HEK293 (cell line): ENCODE results near the gene SPATA1.

Experiments
- CTCF ChIA-PET: fragments of 350-600 bp; formaldehyde crosslinking; extraction: SDS; loops from one replicate; lab custom pipeline; 2021; ENCODE audit warnings: antibody characterized with exemption; lab: Yijun Ruan, JAX
- POLR2A ChIA-PET: fragments of 300-600 bp; formaldehyde crosslinking; extraction: SDS; loops from one replicate; lab custom pipeline; 2020; ENCODE audit warnings: antibody characterized with exemption, inconsistent platforms; lab: Yijun Ruan, JAX
- H3K27ac ChIP-seq: fragments of 200-500 bp; sonication (Bioruptor generic); 2 replicates; pipeline ENCODE4 v1.5.1; 2014; ENCODE audit warnings: low read depth, low read length, control low read depth, inconsistent platforms; ENCODE audit errors: extremely low read depth
- H3K36me3 ChIP-seq, 2 experiments: fragments of 200-500 bp in 1 of 2; sonication (Bioruptor generic) in 1 of 2; 1 replicate in 1 of 2; 2 replicates in 1 of 2; pipeline ENCODE4 v1.5.1; 2014 to 2017; ENCODE audit warnings: inconsistent platforms in 2 of 2, low read length in 2 of 2; ENCODE audit not compliant: control insufficient read depth in 2 of 2, insufficient read depth in 1 of 2
- H3K4me1 ChIP-seq: fragments of 200-500 bp; sonication (Bioruptor generic); 2 replicates; pipeline ENCODE4 v1.5.1; 2014; ENCODE audit warnings: mild to moderate bottlenecking, low read length, inconsistent platforms; ENCODE audit not compliant: control insufficient read depth, insufficient read depth
- H3K4me3 ChIP-seq: 2 replicates; pipeline ENCODE4 v1.5.1; 2011; ENCODE audit warnings: low read depth, mild to moderate bottlenecking, control low read depth, low read length, moderate library complexity
- H3K9me3 ChIP-seq: fragments of 200-500 bp; sonication (Bioruptor generic); 2 replicates; pipeline ENCODE4 v1.5.1; 2014; ENCODE audit warnings: low read depth, low read length, inconsistent platforms; ENCODE audit not compliant: control insufficient read depth, insufficient read depth
- GLIS1 ChIP-seq: fragments of 450-650 bp; formaldehyde crosslinking; IDR thresholded peaks from 2 replicates; pipeline ENCODE4 v1.5.1; 2016; ENCODE audit warnings: missing biosample characterization, missing genetic modification characterization
- HOXD13 ChIP-seq: sonication (generic); formaldehyde crosslinking; IDR thresholded peaks from 2 replicates; pipeline ENCODE4 v1.8.0; 2022; ENCODE audit warnings: missing genetic modification reagents, borderline replicate concordance
- PRDM1 ChIP-seq: fragments of 450-650 bp; formaldehyde crosslinking; IDR thresholded peaks from 2 replicates; pipeline ENCODE4; 2016; ENCODE audit warnings: missing biosample characterization, missing genetic modification characterization
- RBAK ChIP-seq: fragments of 450-650 bp; formaldehyde crosslinking; IDR thresholded peaks from 2 replicates; pipeline ENCODE4 v1.5.1; 2016; ENCODE audit warnings: missing biosample characterization, missing genetic modification characterization
- SCRT2 ChIP-seq: fragments of 450-650 bp; formaldehyde crosslinking; IDR thresholded peaks from 2 replicates; pipeline ENCODE4 v1.5.1; 2016; ENCODE audit warnings: missing biosample characterization, missing genetic modification characterization
- ZBTB17 ChIP-seq: fragments of 450-650 bp; formaldehyde crosslinking; IDR thresholded peaks from 2 replicates; pipeline ENCODE4 v1.5.1; 2016; ENCODE audit warnings: missing biosample characterization, missing genetic modification characterization
- ZNF521 ChIP-seq: fragments of 450-650 bp; formaldehyde crosslinking; IDR thresholded peaks from 2 replicates; pipeline ENCODE4 v1.5.1; 2017; ENCODE audit warnings: missing biosample characterization, mild to moderate bottlenecking, missing genetic modification characterization
- ZNF654 ChIP-seq: fragments of 450-650 bp; formaldehyde crosslinking; IDR thresholded peaks from 2 replicates; pipeline ENCODE4 v1.5.1; 2016; ENCODE audit warnings: low read depth, missing biosample characterization, missing genetic modification characterization
- TF ChIP-seq, protein P1 (sequence below): fragments of 450-650 bp; formaldehyde crosslinking; IDR thresholded peaks from 2 replicates; pipeline ENCODE4 v1.5.1; 2017; ENCODE audit warnings: missing biosample characterization, missing genetic modification characterization
- TF ChIP-seq, protein P2 (sequence below): fragments of 450-650 bp; formaldehyde crosslinking; IDR thresholded peaks from 2 replicates; pipeline ENCODE4 v1.5.1; 2016; ENCODE audit warnings: missing biosample characterization, missing genetic modification characterization
- TF ChIP-seq, protein P3 (sequence below): fragments of 450-650 bp; formaldehyde crosslinking; IDR thresholded peaks from 2 replicates; pipeline ENCODE4 v1.5.1; 2016; ENCODE audit warnings: missing biosample characterization, missing genetic modification characterization
- TF ChIP-seq, protein P4 (sequence below): fragments of 450-650 bp; formaldehyde crosslinking; IDR thresholded peaks from 2 replicates; pipeline ENCODE4 v1.5.1; 2016; ENCODE audit warnings: missing biosample characterization, missing genetic modification characterization
- TF ChIP-seq, protein P5 (sequence below): fragments of 450-650 bp; formaldehyde crosslinking; IDR thresholded peaks from 2 replicates; pipeline ENCODE4 v1.5.1; 2016; ENCODE audit warnings: missing biosample characterization, missing genetic modification characterization
- TF ChIP-seq, protein P6 (sequence below): fragments of 450-650 bp; formaldehyde crosslinking; IDR thresholded peaks from 2 replicates; pipeline ENCODE4 v1.5.1; 2016; ENCODE audit warnings: missing biosample characterization, missing genetic modification characterization, low read depth

Gene SPATA1

DNA sequence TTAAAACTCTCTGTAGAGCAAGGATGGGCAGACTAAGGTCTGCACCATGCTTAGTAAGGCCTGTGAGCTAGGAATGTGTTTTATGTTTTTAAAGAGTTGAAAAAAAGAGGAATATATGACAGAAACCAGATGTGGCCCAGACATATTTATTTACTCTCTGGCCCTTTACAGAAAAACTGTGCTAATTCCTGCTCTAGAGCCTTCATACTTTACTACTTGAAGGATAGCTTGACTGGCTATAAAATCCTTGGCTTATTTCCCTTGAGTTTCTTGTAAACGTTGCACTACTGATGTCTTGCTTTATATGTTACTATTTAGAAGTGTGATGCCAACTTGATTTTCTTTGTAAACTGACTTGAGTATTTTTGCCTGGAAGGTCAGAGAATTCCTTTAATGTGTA is 34.6 kb downstream of the SPATA1 start:
- Histone ChIP-seq H3K9me3 (no peaks in the 10 kb centered on the region), H3K27ac (no peak overlapping the region), H3K4me3 (no peak overlapping the region), H3K4me1 (no peaks in the 10 kb centered on the region), H3K36me3 (peaks cover 0 to 3% of the 10 kb centered on the region in 2 experiments; a peak in 1 of 3 replicates)
- TF ChIP-seq ZNF521 (tag by site-specific recombination) = no peak
- TF ChIP-seq, protein P1, sequence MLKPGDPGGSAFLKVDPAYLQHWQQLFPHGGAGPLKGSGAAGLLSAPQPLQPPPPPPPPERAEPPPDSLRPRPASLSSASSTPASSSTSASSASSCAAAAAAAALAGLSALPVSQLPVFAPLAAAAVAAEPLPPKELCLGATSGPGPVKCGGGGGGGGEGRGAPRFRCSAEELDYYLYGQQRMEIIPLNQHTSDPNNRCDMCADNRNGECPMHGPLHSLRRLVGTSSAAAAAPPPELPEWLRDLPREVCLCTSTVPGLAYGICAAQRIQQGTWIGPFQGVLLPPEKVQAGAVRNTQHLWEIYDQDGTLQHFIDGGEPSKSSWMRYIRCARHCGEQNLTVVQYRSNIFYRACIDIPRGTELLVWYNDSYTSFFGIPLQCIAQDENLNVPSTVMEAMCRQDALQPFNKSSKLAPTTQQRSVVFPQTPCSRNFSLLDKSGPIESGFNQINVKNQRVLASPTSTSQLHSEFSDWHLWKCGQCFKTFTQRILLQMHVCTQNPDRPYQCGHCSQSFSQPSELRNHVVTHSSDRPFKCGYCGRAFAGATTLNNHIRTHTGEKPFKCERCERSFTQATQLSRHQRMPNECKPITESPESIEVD = peak; percentile 25; the same call in 1 of the 2 replicates
- TF ChIP-seq PRDM1 (tag by site-specific recombination) = no peak
- TF ChIP-seq GLIS1 = no peak
- POLR2A ChIA-PET = no interaction called here
- CTCF ChIA-PET = interaction anchor here (0.6 to 1.6 kb wide), 2 partner anchors 395 to 479 kb away, joined by 3 read pairs; no protein-coding TSS in a partner anchor

DNA sequence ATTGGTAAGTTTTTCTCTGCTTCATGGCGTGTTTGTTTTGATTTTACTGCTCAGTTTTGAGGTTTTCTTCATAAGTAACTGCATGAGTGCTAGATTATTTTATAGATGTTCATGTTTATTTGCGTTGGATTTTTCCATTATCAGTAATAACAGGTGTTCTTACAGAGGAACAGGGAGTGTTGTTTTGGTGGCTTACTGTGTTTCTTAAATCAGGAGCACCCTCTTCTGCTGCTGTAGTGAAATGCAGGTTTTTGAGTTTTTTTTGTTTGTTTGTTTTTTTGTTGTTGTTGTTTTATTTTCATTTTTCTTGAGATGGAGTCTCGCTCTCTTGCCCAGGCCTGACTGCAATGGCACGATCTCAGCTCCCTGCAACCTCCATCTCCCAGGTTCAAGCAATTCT is 35.5 kb downstream of the SPATA1 start:
- TF ChIP-seq, protein P2, sequence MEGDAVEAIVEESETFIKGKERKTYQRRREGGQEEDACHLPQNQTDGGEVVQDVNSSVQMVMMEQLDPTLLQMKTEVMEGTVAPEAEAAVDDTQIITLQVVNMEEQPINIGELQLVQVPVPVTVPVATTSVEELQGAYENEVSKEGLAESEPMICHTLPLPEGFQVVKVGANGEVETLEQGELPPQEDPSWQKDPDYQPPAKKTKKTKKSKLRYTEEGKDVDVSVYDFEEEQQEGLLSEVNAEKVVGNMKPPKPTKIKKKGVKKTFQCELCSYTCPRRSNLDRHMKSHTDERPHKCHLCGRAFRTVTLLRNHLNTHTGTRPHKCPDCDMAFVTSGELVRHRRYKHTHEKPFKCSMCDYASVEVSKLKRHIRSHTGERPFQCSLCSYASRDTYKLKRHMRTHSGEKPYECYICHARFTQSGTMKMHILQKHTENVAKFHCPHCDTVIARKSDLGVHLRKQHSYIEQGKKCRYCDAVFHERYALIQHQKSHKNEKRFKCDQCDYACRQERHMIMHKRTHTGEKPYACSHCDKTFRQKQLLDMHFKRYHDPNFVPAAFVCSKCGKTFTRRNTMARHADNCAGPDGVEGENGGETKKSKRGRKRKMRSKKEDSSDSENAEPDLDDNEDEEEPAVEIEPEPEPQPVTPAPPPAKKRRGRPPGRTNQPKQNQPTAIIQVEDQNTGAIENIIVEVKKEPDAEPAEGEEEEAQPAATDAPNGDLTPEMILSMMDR (tag by site-specific recombination) = peak; percentile 77
- TF ChIP-seq, protein P3, sequence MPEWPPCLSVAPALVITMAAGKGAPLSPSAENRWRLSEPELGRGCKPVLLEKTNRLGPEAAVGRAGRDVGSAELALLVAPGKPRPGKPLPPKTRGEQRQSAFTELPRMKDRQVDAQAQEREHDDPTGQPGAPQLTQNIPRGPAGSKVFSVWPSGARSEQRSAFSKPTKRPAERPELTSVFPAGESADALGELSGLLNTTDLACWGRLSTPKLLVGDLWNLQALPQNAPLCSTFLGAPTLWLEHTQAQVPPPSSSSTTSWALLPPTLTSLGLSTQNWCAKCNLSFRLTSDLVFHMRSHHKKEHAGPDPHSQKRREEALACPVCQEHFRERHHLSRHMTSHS = no peak
- TF ChIP-seq, protein P4, sequence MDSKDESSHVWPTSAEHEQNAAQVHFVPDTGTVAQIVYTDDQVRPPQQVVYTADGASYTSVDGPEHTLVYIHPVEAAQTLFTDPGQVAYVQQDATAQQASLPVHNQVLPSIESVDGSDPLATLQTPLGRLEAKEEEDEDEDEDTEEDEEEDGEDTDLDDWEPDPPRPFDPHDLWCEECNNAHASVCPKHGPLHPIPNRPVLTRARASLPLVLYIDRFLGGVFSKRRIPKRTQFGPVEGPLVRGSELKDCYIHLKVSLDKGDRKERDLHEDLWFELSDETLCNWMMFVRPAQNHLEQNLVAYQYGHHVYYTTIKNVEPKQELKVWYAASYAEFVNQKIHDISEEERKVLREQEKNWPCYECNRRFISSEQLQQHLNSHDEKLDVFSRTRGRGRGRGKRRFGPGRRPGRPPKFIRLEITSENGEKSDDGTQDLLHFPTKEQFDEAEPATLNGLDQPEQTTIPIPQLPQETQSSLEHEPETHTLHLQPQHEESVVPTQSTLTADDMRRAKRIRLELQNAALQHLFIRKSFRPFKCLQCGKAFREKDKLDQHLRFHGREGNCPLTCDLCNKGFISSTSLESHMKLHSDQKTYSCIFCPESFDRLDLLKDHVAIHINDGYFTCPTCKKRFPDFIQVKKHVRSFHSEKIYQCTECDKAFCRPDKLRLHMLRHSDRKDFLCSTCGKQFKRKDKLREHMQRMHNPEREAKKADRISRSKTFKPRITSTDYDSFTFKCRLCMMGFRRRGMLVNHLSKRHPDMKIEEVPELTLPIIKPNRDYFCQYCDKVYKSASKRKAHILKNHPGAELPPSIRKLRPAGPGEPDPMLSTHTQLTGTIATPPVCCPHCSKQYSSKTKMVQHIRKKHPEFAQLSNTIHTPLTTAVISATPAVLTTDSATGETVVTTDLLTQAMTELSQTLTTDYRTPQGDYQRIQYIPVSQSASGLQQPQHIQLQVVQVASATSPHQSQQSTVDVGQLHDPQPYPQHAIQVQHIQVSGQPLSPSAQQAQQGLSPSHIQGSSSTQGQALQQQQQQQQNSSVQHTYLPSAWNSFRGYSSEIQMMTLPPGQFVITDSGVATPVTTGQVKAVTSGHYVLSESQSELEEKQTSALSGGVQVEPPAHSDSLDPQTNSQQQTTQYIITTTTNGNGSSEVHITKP (tag by site-specific recombination) = peak; percentile 59
- no peak for TF ChIP-seq HOXD13
- TF ChIP-seq ZNF654 (tag by site-specific recombination) = peak; percentile 58
- TF ChIP-seq, protein P5, sequence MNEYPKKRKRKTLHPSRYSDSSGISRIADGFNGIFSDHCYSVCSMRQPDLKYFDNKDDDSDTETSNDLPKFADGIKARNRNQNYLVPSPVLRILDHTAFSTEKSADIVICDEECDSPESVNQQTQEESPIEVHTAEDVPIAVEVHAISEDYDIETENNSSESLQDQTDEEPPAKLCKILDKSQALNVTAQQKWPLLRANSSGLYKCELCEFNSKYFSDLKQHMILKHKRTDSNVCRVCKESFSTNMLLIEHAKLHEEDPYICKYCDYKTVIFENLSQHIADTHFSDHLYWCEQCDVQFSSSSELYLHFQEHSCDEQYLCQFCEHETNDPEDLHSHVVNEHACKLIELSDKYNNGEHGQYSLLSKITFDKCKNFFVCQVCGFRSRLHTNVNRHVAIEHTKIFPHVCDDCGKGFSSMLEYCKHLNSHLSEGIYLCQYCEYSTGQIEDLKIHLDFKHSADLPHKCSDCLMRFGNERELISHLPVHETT = no peak
- TF ChIP-seq SCRT2 (tag by site-specific recombination) = peak; percentile 69
- TF ChIP-seq ZBTB17 (tag by site-specific recombination) = no peak
- TF ChIP-seq RBAK (tag by site-specific recombination) = no peak
- TF ChIP-seq, protein P1 = peak; percentile 22; the same call in 1 of the 2 replicates
- TF ChIP-seq, protein P6, sequence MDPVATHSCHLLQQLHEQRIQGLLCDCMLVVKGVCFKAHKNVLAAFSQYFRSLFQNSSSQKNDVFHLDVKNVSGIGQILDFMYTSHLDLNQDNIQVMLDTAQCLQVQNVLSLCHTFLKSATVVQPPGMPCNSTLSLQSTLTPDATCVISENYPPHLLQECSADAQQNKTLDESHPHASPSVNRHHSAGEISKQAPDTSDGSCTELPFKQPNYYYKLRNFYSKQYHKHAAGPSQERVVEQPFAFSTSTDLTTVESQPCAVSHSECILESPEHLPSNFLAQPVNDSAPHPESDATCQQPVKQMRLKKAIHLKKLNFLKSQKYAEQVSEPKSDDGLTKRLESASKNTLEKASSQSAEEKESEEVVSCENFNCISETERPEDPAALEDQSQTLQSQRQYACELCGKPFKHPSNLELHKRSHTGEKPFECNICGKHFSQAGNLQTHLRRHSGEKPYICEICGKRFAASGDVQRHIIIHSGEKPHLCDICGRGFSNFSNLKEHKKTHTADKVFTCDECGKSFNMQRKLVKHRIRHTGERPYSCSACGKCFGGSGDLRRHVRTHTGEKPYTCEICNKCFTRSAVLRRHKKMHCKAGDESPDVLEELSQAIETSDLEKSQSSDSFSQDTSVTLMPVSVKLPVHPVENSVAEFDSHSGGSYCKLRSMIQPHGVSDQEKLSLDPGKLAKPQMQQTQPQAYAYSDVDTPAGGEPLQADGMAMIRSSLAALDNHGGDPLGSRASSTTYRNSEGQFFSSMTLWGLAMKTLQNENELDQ (tag by site-specific recombination) = no peak
- no peak overlapping the region for H3K27ac ChIP-seq
- H3K9me3 ChIP-seq = no peaks in the 10 kb centered on the region
- H3K4me3 ChIP-seq = no peak overlapping the region
- H3K36me3 ChIP-seq = peaks cover 0 to 3% of the 10 kb centered on the region in 2 experiments; a peak in 1 of 3 replicates
- ChIA-PET CTCF (no interaction called here), POLR2A (no interaction called here)
- no peaks in the 10 kb centered on the region for H3K4me1 ChIP-seq
